Kidney glomerular epithelial cell (primary cell): ENCODE results near the gene KDM5B.

Experiments
- DNase-seq: peaks from one replicate; lab custom pipeline; 2025; lab: John Stamatoyannopoulos, UW

The KDM5B gene

GRCh38 chr1:202711949-202712635, 96.1 kb downstream of the KDM5B start:
- no peak for DNase-seq

- DNase-seq: no peak
Measured at GRCh38 chr1:202710070-202711045, 97.9 kb downstream of the KDM5B start, which contains the start of gene SYT2. SYT2 (minus strand) TSS chr1:202710454; CDS start chr1:202605772, 104,682 bp downstream.

GRCh38 chr1:202709276-202710041, 98.8 kb downstream of the KDM5B start:
- DNase-seq: no peak

GRCh38 chr1:202708456-202709275, 99.6 kb downstream of the KDM5B start:
- no peak for DNase-seq

GRCh38 chr1:202706851-202707250, 101.4 kb downstream of the KDM5B start:
- no peak for DNase-seq

DNA sequence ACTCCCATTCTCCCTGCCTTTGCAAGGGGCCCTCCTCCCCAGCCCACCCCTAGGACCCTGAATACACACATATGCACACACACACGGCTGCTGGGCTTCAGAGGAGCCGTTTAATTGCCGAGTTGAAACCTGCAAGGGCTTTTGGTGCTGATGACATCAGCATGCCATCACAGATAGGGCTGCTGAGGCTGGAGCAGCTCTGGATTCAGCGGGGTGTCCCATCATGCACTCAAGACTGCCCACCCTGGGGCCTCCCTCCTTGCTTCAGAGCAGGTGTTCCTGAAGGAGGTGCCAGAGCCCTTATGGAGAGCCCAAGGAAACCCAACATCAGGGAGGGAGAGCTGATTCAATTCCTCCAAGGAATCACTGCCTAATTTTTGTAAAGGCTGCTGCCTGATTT, 103.6 kb downstream of the KDM5B start:
- no peak for DNase-seq

- DNase-seq: no peak
Measured at GRCh38 chr1:202703191-202703590, 105.0 kb downstream of the KDM5B start.

DNA sequence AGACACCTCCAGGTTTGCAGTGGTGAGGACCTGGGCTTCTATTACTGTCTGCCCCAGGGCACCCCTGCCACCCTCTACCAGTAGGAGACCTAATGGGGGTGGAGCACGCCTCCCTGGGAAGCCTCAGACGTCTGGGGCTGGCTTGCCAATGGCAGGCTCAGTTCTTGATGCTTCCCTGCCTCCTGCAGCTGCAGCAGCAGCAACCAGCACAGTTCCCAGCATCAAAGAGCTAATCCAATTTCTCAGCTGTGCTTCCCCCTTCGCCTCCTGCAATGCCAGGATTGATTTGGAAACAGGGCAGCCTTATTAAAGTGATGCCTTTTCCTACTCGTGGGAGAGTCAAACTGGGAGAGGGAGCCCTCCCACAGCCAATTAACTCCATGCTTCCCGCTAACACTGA, 106.1 kb downstream of the KDM5B start:
- DNase-seq: no peak

DNA sequence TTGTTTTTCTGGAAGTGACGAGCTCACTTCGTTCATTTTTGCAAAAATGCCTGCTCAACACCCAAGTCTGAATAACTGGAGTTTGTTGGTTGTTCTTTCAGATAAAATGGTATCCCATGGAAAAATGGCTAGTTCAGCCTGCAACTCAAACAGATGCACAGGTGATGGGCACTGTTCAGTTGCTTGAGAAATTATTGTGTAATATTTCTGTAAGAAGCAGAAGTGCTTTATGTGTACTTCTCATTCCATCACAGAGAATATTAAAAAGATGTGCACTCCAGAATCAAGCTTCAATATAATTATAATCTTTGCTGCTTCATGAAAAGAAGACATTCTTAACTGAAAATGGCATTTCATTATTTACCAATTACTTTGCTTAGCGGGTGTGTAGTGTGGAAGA, 107.0 kb downstream of the KDM5B start:
- DNase-seq: no peak

DNA sequence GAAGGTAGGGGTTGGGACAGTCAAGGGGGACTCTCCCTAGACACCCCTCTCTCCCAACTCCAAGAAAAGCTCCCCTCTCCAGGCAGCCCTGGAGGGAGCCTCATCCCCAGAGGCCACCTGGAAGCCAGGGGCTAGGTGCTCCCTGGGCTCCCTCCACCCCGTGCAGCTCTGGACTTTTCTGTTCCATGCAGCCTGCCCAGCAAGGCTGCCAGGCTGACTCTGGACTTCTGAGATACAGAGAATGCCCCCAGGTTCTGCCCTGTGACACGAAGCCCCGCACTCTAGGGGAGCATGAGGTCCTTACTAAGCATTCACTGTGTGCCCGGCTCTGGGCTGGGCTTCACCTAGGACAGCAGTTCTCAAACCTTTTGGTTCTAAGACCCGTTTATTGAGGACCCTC, 108.2 kb downstream of the KDM5B start:
- no peak for DNase-seq

GRCh38 chr1:202698276-202698675, 109.9 kb downstream of the KDM5B start:
- DNase-seq: no peak

- DNase-seq: no peak
Measured at GRCh38 chr1:202697038-202697437, 111.2 kb downstream of the KDM5B start.

DNA sequence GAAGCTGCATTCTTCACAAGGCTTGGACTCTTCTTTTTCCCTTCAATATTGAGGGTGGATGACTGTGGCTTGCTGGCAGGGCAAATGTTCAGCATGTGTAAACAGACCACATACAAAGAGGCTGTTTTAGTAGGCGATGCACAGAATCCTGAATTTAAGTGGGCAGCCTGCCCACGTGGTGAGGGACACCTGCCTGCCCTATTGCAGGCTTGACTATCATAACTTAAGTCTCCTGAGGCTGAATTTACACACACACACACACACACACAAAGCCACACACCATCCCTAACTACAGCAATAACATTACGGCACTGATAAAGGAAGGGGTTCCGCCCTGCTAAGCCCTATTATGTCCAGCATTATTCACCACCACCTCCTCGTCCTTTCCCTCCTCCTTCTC, 113.9 kb downstream of the KDM5B start:
- DNase-seq: no peak

GRCh38 chr1:202692959-202693555, 115.2 kb downstream of the KDM5B start:
- peak; percentile 83 for DNase-seq

- no peak for DNase-seq
Measured at GRCh38 chr1:202691816-202692215, 116.4 kb downstream of the KDM5B start.

GRCh38 chr1:202689493-202690342, 118.5 kb downstream of the KDM5B start:
- no peak for DNase-seq

GRCh38 chr1:202689082-202689481, 119.1 kb downstream of the KDM5B start:
- DNase-seq: no peak

GRCh38 chr1:202688401-202688800, 119.8 kb downstream of the KDM5B start:
- no peak for DNase-seq

DNA sequence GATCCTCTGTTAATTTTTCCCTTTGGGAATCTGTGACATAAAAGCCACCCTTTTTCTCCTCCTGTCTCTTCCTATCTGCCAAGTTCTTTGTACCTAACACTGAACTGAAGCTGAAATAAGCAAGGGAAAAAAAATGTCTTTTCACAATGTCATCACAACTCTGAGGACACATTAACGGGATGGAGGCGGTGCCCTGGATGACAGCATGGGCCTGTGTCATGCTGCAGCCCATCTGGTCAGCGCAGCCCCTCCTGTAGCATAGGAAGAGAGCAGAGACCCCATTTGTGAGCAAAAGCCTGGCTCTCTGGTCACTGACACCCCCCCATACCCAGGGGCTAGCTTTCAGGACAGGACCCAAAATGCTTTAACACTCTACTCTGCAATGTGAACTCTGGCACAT, 120.4 kb downstream of the KDM5B start:
- DNase-seq: no peak

DNA sequence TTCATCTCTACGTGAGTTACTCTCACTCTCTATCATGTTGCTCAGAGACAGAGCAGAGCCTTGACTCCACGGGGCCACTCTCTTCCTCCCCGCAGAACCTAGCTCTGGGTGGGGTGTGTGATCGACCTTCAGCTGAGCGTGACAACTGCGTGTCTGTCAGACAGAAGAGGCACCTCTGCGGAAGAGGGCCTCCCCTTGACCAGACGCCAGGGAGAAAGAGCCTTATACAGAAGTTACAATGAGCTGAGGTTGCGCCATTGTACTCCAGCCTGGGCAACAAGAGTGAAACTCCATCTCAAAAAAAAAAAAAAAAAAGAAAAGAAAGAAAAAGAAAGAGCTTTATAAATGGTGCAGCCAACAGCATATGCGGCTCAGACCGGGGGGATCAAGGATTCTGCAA, 120.9 kb downstream of the KDM5B start:
- DNase-seq: no peak
